Measurements from ENCODE around the gene SCUBE3.

Gene SCUBE3

DNA sequence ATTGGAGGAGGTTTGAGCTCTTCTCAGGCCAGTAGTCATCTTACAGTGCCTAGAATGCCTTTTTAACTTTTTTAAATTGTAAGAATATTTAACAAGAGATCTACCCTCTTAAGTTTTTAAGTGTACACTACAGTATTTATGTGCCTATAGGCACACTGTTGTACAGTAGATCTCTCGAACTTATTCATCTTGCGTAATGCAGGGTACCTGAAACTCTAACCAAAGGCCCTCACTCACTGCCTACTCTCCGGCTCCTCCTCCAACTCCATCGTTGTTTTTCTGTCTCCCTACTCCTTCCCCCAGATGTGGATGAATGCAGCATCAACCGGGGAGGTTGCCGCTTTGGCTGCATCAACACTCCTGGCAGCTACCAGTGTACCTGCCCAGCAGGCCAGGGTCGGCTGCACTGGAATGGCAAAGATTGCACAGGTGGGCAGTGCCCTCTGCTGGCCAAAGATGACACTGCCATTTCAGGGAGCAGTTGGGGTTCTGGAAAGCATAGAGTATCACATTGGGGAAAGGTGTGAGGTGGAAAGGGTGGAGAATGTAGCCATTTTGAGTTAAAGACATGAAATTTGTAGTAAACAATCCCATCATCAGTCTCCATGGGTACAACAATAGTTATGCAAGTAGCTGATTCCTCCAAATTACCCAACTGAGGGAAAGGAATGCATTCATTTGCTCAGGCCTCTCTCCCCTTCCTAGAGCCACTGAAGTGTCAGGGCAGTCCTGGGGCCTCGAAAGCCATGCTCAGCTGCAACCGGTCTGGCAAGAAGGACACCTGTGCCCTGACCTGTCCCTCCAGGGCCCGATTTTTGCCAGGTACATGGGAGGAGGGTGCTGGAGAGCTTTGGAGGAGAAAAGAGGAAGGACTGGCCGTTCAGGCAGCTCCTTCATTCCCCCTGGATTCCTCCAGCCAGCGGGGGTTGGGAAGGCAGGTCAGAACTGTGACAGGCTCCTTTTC, 27.4 kb downstream of the SCUBE3 start:
- TF ChIP-seq, protein P1, sequence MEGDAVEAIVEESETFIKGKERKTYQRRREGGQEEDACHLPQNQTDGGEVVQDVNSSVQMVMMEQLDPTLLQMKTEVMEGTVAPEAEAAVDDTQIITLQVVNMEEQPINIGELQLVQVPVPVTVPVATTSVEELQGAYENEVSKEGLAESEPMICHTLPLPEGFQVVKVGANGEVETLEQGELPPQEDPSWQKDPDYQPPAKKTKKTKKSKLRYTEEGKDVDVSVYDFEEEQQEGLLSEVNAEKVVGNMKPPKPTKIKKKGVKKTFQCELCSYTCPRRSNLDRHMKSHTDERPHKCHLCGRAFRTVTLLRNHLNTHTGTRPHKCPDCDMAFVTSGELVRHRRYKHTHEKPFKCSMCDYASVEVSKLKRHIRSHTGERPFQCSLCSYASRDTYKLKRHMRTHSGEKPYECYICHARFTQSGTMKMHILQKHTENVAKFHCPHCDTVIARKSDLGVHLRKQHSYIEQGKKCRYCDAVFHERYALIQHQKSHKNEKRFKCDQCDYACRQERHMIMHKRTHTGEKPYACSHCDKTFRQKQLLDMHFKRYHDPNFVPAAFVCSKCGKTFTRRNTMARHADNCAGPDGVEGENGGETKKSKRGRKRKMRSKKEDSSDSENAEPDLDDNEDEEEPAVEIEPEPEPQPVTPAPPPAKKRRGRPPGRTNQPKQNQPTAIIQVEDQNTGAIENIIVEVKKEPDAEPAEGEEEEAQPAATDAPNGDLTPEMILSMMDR (conservative IDR thresholded peaks at IDR 0.05; ENCODE audit: control insufficient read depth, insufficient read depth, low read depth, low read length): peak; percentile 98
- no peak overlapping the region for H3K4me3 ChIP-seq (ENCODE audit: control insufficient read depth, low read depth, low read length)
- peak; percentile 43 for DNase-seq (ENCODE audit: low read depth)

DNA sequence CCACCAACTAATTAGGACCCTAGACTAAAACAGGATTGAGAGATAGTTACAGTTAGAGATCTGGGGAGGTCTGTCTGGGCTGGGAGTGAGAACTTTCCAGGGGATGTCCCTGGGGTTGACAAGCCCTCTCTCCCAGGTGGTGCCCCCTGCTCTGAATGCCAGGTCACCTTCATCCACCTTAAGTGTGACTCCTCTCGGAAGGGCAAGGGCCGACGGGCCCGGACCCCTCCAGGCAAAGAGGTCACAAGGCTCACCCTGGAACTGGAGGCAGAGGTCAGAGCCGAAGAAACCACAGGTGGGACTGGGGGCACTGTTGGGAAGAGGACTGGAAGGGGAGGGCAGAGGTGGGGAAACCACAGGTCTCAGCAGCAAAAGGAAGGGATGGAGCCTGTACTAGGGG, 28.7 kb downstream of the SCUBE3 start:
- TF ChIP-seq, protein P1 (conservative IDR thresholded peaks at IDR 0.05; ENCODE audit: control insufficient read depth, insufficient read depth, low read depth, low read length): no peak
- no peak overlapping the region for H3K4me3 ChIP-seq (ENCODE audit: control insufficient read depth, low read depth, low read length)
- no peak for DNase-seq (ENCODE audit: low read depth)

DNA sequence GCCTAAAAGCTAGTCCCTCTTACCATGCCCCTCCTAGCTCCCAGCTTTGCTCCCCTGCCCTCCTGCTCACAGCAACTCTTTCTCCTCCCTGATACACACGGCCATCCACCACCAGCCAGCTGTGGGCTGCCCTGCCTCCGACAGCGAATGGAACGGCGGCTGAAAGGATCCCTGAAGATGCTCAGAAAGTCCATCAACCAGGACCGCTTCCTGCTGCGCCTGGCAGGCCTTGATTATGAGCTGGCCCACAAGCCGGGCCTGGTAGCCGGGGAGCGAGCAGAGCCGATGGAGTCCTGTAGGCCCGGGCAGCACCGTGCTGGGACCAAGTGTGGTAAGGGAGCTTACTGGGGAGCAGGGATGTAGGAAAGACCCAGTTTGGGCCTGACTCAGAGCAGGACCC, 29.1 kb downstream of the SCUBE3 start:
- TF ChIP-seq, protein P1 (conservative IDR thresholded peaks at IDR 0.05; ENCODE audit: control insufficient read depth, insufficient read depth, low read depth, low read length): no peak
- no peak for DNase-seq (ENCODE audit: low read depth)
- no peak overlapping the region for H3K4me3 ChIP-seq (ENCODE audit: control insufficient read depth, low read depth, low read length)

DNA sequence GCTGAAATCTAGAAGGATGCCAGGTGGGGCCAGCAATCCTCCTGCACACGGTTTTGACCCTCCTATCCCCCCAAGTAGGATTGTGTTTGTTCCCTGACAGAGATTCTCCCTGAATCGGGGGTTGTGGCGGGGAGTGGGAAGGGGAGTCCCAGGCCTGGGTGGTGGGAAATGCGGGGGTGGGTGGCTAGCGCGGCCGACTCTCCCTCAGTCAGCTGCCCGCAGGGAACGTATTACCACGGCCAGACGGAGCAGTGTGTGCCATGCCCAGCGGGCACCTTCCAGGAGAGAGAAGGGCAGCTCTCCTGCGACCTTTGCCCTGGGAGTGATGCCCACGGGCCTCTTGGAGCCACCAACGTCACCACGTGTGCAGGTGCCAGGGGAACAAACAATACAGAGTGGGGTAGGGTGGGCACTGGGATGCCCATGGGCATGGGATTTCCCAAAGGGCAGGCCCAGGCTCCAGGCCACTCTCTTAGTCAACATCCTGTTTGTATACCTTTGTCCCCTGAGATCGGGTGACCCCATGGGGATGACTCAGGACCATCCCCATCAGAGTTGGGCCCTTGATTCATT, 29.7 kb downstream of the SCUBE3 start:
- DNase-seq (ENCODE audit: low read depth): no peak
- H3K4me3 ChIP-seq (ENCODE audit: control insufficient read depth, low read depth, low read length): no peak overlapping the region
- TF ChIP-seq, protein P1 (conservative IDR thresholded peaks at IDR 0.05; ENCODE audit: control insufficient read depth, insufficient read depth, low read depth, low read length): no peak

DNA sequence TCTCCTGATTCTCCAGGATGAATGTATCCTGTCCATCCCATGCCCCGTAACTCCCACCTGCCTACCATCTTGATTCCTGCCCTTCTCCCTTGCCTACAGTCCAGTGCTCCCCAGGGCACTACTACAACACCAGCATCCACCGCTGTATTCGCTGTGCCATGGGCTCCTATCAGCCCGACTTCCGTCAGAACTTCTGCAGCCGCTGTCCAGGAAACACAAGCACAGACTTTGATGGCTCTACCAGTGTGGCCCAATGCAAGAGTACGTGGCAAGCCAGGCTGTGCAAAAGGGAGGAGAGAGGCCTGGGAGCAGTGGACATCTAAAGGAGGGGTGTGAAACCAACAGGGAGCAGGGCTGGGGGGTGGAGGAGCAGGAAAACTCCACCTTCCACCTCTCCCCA, 30.8 kb downstream of the SCUBE3 start:
- TF ChIP-seq, protein P1 (conservative IDR thresholded peaks at IDR 0.05; ENCODE audit: control insufficient read depth, insufficient read depth, low read depth, low read length): no peak
- no peak overlapping the region for H3K4me3 ChIP-seq (ENCODE audit: control insufficient read depth, low read depth, low read length)
- no peak for DNase-seq (ENCODE audit: low read depth)

DNA sequence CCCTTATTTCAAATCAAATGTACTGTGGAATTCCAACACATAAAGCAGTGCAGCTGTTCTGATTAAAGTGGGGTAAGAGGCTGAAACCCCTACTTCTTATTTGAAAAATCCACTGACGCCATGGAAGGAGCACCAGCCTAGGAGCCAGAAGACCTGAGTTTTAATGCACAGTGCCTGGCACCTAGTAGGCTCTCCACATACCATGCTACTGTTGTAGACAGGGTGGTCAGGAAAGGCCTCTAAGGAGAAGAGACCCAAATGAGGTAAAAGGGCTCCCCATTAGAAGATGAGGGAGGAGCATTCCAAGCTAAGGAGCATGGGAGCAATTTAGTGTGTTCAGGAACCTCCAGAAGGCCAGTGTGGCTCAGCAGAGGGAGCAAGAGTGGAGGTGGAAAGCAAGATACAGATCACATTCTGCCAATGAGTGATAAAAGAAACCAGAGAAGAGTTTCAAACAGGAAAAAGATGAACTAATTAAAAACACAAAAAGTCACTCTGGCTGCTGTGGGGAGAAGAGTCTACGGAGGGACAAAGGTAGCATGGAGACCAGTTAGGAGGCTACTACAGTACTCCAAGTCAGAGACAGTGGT, 34.0 kb downstream of the SCUBE3 start:
- TF ChIP-seq, protein P1 (conservative IDR thresholded peaks at IDR 0.05; ENCODE audit: control insufficient read depth, insufficient read depth, low read depth, low read length): no peak
- DNase-seq (ENCODE audit: low read depth): no peak
- H3K4me3 ChIP-seq (ENCODE audit: control insufficient read depth, low read depth, low read length): no peak overlapping the region
